NOMO-1 treated with dmso at 0.1 percent for 144 hours (cell line): ENCODE results near the gene IDH3G.

ENCODE experiments used
- DNase-seq: peaks from one replicate; lab custom pipeline; 2025; ENCODE audit not compliant: unreplicated experiment; lab: John Stamatoyannopoulos, UW

Gene IDH3G

GRCh38 chrX:153791104-153791852, 2.9 kb downstream of the IDH3G start:
- no peak for DNase-seq

GRCh38 chrX:153789654-153790053, 4.5 kb downstream of the IDH3G start:
- no peak for DNase-seq

GRCh38 chrX:153786669-153787068, 7.5 kb downstream of the IDH3G start:
- DNase-seq, result no peak

- DNase-seq, result no peak
These were observed 9.7 kb downstream of the IDH3G start for GRCh38 chrX:153784325-153784967.

- no peak for DNase-seq
These were observed 10.7 kb downstream of the IDH3G start for GRCh38 chrX:153783378-153784013.

- no peak for DNase-seq
These were observed 11.3 kb downstream of the IDH3G start for GRCh38 chrX:153782871-153783270.

- no peak for DNase-seq
These were observed 11.9 kb downstream of the IDH3G start for GRCh38 chrX:153782313-153782712.

- no peak for DNase-seq
These were observed 12.6 kb downstream of the IDH3G start for GRCh38 chrX:153781428-153782047.

- no peak for DNase-seq
These were observed 13.3 kb downstream of the IDH3G start, which contains the start of gene SRPK3 for GRCh38 chrX:153780678-153781427. SRPK3 (plus strand) TSS chrX:153781041; CDS start chrX:153781087, 46 bp downstream.

GRCh38 chrX:153779891-153780677, 14.1 kb downstream of the IDH3G start:
- DNase-seq, result no peak

- no peak for DNase-seq
These were observed 15.5 kb downstream of the IDH3G start for GRCh38 chrX:153778684-153779101.

GRCh38 chrX:153778181-153778580, 16.0 kb downstream of the IDH3G start:
- no peak for DNase-seq

GRCh38 chrX:153777261-153778090, 16.7 kb downstream of the IDH3G start:
- no peak for DNase-seq

GRCh38 chrX:153776611-153777045, 17.5 kb downstream of the IDH3G start:
- no peak for DNase-seq

- no peak for DNase-seq
These were observed 18.0 kb downstream of the IDH3G start for GRCh38 chrX:153776120-153776599.

- no peak for DNase-seq
These were observed 18.7 kb downstream of the IDH3G start for GRCh38 chrX:153775293-153776119.

GRCh38 chrX:153774576-153775292, 19.4 kb downstream of the IDH3G start:
- no peak for DNase-seq
